Glutamatergic neuron (in vitro differentiated cells): ENCODE data around the gene HNRNPF. TPM values are rescaled to one million over a fixed set of nuclear protein-coding genes. Genes with fewer than 3 reads are reported as not detected.

Source experiments
- DNase-seq: peaks from one replicate; pipeline ENCODE4 v3.0.0; 2022
- H3K27ac Mint-ChIP-seq: one replicate; pipeline ENCODE4 v1.8.0; 2020; ENCODE audit warnings: mild to moderate bottlenecking, mixed read lengths, inconsistent platforms; ENCODE audit not compliant: unreplicated experiment
- H3K27me3 Mint-ChIP-seq: one replicate; pipeline ENCODE4 v1.8.0; 2020; ENCODE audit warnings: mild to moderate bottlenecking, moderate library complexity, mixed read lengths, inconsistent platforms; ENCODE audit not compliant: unreplicated experiment
- H3K36me3 Mint-ChIP-seq: one replicate; pipeline ENCODE4 v1.8.0; 2020; ENCODE audit warnings: mild to moderate bottlenecking, mixed read lengths, inconsistent platforms; ENCODE audit not compliant: unreplicated experiment
- H3K4me1 Mint-ChIP-seq: one replicate; pipeline ENCODE4 v1.8.0; 2020; ENCODE audit warnings: mild to moderate bottlenecking, low read depth, mixed read lengths, inconsistent platforms; ENCODE audit not compliant: unreplicated experiment
- H3K4me3 Mint-ChIP-seq: one replicate; pipeline ENCODE4 v1.8.0; 2020; ENCODE audit warnings: mild to moderate bottlenecking, mixed read lengths, inconsistent platforms; ENCODE audit not compliant: unreplicated experiment
- H3K9me3 Mint-ChIP-seq: one replicate; pipeline ENCODE4 v1.8.0; 2020; ENCODE audit warnings: mild to moderate bottlenecking, moderate library complexity, mixed read lengths, inconsistent platforms; ENCODE audit not compliant: unreplicated experiment
- total RNA-seq: library from RNA; stranded (reverse); fragmentation: NEBNext Ultra II Directional; extraction: Animal tissue kit (Norgen Biotek cat#: 25700); gene quantifications from one replicate; pipeline ENCODE4 v1.2.1, GENCODE V29; 2021; ENCODE audit not compliant: unreplicated experiment
- TF ChIP-seq, protein P1 (sequence below): fragments of 200-600 bp; sonication (generic); IDR thresholded peaks from one replicate; pipeline ENCODE4 v1.5.0; 2021; ENCODE audit not compliant: partially characterized antibody, unreplicated experiment

Gene HNRNPF
- total RNA-seq, 1 donor from 2014 or later: 99.7 TPM

DNA sequence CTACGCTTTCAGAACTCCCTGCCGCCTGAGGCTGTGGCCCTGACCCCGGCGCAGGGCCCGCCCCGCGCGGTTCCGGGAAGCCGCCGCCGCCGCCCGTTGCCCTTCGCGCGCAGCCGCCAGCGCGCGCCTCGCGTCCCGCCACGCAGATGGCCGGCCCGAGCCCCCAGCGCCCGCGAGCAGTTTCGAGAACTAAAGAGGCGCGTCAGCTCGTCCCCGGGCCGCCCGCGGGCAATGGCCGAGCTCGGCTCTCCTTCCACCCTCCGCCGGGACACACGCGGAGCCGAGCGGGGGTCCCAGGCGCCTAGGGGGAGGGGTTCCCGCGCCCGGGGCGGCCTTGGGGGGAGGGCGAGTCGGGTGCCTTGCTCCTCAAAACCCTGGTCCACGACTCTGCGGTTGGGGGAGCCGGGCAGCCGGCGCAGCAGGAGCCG lies 1.8 kb downstream of the HNRNPF start:
- Mint-ChIP-seq H3K9me3 (peaks cover 6% of the 10 kb centered on the region), H3K27ac (no peak overlapping the region), H3K4me3 (peak overlapping the region; percentile 91), H3K36me3 (no peaks in the 10 kb centered on the region), H3K27me3 (peaks cover 3% of the 10 kb centered on the region), H3K4me1 (peaks cover 8% of the 10 kb centered on the region)
- TF ChIP-seq, protein P1, sequence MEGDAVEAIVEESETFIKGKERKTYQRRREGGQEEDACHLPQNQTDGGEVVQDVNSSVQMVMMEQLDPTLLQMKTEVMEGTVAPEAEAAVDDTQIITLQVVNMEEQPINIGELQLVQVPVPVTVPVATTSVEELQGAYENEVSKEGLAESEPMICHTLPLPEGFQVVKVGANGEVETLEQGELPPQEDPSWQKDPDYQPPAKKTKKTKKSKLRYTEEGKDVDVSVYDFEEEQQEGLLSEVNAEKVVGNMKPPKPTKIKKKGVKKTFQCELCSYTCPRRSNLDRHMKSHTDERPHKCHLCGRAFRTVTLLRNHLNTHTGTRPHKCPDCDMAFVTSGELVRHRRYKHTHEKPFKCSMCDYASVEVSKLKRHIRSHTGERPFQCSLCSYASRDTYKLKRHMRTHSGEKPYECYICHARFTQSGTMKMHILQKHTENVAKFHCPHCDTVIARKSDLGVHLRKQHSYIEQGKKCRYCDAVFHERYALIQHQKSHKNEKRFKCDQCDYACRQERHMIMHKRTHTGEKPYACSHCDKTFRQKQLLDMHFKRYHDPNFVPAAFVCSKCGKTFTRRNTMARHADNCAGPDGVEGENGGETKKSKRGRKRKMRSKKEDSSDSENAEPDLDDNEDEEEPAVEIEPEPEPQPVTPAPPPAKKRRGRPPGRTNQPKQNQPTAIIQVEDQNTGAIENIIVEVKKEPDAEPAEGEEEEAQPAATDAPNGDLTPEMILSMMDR: no peak
- peak; percentile 66 for DNase-seq

DNA sequence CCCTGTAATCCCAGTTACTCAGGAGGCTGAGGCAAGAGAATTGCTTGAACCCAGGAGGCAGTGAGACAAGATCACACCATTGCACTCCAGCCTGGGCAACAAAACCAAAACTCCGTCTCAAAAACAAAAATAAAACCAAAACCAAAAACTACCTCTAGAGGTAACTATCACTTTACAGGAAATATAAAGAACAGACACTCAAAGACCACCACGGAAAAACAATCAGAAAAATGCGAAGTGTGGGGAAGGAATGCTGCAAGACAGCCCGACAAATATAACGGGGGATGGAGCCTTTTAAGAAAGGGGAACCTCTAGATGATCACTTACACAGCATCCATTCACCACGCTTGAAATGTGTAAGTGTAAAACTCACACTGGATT lies 4.3 kb downstream of the HNRNPF start:
- Mint-ChIP-seq H3K9me3 (peaks cover 6% of the 10 kb centered on the region), H3K4me3 (peak overlapping the region; percentile 38), H3K27ac (no peak overlapping the region), H3K36me3 (no peaks in the 10 kb centered on the region), H3K27me3 (peaks cover 3% of the 10 kb centered on the region), H3K4me1 (peaks cover 16% of the 10 kb centered on the region)
- TF ChIP-seq, protein P1: no peak
- no peak for DNase-seq

DNA sequence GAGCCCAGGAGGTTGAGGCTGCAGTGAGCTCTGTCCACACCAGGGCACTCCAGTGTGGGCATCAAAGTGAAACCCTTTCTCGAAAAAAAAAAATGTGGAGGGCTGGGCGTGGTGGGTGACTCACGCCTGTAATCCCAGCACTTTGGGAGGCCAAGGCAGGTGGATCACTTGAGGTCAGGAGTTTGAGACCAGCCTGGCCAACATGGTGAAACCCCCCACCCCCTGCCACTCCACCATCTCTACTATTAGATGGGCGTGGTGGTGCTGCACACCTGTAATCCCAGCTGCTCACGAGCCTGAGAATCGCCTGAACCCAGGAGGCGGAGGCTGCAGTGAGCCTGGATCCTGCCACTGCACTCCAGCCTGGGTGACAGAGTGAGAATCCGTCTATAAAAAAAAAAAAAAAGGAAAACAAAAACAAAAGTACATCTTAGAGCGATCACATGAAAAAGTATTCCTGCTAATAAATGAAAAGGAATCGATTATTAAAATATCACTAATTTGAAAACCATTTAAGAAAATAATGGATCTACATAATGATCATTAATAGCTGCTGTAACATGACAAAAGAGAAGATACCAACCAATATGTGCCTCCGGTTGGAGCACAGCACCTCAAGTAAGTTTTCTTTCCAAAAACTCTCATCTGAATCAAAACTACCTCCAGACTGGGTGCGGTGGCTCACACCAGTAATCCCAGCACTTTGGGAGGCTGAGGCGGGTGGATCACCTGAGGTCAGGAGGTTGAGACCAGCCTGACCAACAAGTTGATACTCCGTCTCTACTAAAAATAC lies 4.9 kb downstream of the HNRNPF start:
- Mint-ChIP-seq H3K4me3 (no peak overlapping the region), H3K27ac (no peak overlapping the region), H3K9me3 (peaks cover 7% of the 10 kb centered on the region), H3K4me1 (peaks cover 16% of the 10 kb centered on the region), H3K36me3 (no peaks in the 10 kb centered on the region), H3K27me3 (peaks cover 3% of the 10 kb centered on the region)
- no peak for DNase-seq
- TF ChIP-seq, protein P1: no peak

DNA sequence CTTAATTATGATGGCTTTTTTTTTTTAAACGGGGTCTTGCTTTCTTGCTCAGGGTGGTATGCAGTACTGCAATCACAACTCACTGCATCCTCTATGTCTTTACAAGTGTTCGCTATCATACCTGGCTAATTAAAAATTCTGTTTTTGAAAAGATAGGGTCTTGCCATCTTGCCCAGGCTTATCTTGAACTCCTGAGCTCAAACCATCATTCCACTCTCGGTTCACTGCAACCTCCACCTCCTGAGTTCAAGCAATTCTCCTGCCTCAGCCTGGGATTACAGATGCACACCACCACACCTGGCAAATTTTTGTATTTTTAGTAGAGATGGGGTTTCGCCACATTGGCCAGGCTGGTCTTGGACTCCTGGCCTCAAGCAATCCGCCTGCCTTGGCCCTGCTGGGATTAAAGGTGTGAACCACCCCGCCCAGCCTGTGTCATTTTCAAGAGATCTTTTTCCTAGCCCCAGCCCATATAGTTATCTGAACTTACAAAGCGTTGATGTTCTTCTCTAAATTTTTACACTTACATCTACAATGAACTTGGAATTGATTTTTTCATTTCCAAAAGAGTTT lies 6.0 kb downstream of the HNRNPF start:
- H3K4me3 Mint-ChIP-seq: peak overlapping the region; percentile 34
- peaks cover 7% of the 10 kb centered on the region for H3K9me3 Mint-ChIP-seq
- TF ChIP-seq, protein P1: no peak
- peaks cover 13% of the 10 kb centered on the region for H3K4me1 Mint-ChIP-seq
- H3K36me3 Mint-ChIP-seq: no peaks in the 10 kb centered on the region
- peak overlapping the region; percentile 17 for H3K27ac Mint-ChIP-seq
- H3K27me3 Mint-ChIP-seq: peaks cover 3% of the 10 kb centered on the region
- no peak for DNase-seq

DNA sequence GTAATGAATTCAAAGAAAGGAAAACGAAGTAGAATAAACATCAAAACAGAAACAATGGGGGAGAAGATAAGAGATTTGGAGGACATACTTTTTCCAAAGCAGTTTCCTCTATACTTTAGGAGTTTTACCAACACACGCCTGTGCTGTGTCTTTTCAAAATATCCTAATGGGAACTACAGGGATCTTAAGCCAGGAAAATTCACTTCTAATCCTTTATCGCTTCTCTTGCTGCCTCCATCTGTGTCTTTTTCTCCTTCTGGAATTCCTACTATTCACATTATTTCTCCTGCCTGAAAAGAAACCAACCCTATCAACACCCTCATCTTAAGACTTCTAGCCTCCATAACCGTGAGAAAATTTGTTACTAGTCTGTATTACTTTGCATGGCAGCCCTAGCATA lies 6.8 kb downstream of the HNRNPF start:
- no peak for DNase-seq
- Mint-ChIP-seq H3K36me3 (no peaks in the 10 kb centered on the region), H3K27me3 (peaks cover 2% of the 10 kb centered on the region), H3K4me1 (peaks cover 13% of the 10 kb centered on the region), H3K27ac (no peak overlapping the region), H3K9me3 (peaks cover 5% of the 10 kb centered on the region), H3K4me3 (no peak overlapping the region)
- TF ChIP-seq, protein P1: no peak
